Stimulated activated CD4-positive, alpha-beta T cell treated with anti-CD3 and anti-CD28 coated beads, Interleukin-2, amount 100 ng/mL, for 4 hours (primary cell): Measurements from ENCODE around the gene CCDC85A.

ENCODE experiments used
- DNase-seq: peaks from one replicate; pipeline ENCODE4 v3.0.0-alpha.2; 2020; ENCODE audit warnings: low read depth

CCDC85A gene

DNA sequence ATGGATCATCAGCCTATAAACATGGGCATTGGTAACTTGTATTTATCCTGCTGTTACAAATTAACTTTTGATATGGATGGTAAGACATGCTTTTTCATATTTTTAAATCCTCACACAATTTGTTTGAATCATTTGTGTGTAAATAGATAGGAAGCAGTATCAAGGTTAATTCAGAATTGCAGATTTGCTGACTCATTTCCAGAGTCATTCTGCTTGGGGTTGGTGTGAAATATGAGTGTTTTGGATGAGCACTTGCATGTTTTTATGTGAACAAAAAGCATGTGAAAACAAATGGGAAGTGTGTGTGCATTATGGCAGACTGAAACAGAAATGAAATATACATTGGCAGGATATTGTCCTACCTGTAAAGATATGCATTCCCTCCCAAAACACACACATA, 11.8 kb downstream of the CCDC85A start:
- DNase-seq, result no peak

- no peak for DNase-seq
Observed at GRCh38 chr2:56197816-56198215, 14.0 kb downstream of the CCDC85A start.

GRCh38 chr2:56198936-56199335, 15.1 kb downstream of the CCDC85A start:
- no peak for DNase-seq

GRCh38 chr2:56199492-56199891, 15.7 kb downstream of the CCDC85A start:
- DNase-seq, result no peak

DNA sequence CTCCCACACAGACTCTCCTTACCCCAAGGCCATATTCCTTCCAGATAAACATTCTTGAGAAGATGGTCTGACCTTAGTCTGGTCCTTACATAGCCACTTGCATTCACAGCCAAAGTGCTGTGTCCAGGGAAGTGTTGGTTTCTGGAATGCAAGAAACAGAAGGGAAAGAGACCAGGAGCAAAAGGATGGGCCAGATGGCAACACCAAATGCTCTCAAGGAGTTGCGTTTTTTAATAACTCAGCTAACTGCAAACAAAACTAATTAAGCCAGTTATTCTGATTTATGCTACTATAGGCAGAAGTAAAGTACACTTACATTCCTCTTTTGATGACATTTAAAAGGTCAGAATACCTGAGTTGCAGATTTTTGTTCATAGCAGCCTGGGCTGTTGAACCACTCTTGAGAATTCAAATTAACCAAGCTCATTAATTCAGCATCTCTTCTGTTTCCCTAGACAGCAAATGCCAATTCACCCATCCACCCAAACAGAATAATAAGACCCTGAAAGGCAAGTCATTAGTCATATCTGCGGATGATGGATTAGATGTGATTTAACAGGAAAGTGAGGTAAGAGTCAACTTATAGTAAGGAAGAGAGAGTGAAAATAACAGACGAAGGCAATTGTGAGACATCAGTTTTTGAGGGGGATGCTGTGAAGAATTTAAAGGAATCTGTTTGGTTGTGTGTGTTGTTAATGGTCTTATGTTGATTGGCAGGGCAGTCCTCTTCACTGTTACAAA, 18.8 kb downstream of the CCDC85A start:
- DNase-seq, result no peak

- no peak for DNase-seq
Observed at GRCh38 chr2:56204556-56204955, 20.8 kb downstream of the CCDC85A start.

DNA sequence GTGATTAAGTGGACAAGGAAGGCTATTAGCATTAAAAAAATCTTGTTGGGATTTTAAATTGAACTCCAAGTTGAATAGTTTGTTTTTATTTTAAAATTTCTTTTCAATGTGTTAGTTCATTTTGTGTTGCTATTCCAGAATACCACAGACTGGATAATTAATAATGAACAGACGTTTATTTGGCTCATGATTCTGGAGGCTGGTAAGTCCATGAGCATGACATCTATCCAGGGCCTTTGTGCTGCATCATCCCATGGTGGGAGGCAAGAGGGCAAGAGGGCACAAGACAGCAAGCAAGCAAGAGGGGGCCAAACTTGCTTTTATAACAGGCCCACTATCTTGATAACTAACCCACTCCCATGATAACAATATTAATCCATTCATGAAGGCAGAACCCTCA, 22.5 kb downstream of the CCDC85A start:
- no peak for DNase-seq

- DNase-seq, result no peak
Observed at GRCh38 chr2:56207760-56208159, 24.0 kb downstream of the CCDC85A start.

DNA sequence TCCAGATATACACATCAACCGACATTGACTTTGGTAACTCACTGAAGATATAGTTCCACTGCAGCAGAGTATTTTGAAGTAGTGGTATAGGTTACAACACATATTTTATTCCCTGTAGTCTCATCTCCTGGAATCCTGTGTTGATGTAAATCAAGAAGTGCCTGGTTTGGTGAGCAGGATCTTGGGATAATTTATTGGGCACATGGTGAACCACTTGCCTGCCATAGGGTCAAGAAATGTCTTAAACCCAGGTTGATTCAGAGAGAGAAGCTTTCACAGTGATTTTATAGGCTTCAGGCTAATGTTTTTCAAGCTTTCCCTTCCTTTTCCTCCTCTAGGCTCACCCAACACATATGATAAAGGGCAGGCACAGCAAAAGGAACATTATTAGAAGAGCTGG, 24.6 kb downstream of the CCDC85A start:
- no peak for DNase-seq

- DNase-seq, result no peak
Observed at GRCh38 chr2:56209701-56210100, 25.9 kb downstream of the CCDC85A start.

- no peak for DNase-seq
Observed at GRCh38 chr2:56210291-56210690, 26.5 kb downstream of the CCDC85A start.

- DNase-seq, result no peak
Observed at GRCh38 chr2:56211048-56211447, 27.3 kb downstream of the CCDC85A start.

DNA sequence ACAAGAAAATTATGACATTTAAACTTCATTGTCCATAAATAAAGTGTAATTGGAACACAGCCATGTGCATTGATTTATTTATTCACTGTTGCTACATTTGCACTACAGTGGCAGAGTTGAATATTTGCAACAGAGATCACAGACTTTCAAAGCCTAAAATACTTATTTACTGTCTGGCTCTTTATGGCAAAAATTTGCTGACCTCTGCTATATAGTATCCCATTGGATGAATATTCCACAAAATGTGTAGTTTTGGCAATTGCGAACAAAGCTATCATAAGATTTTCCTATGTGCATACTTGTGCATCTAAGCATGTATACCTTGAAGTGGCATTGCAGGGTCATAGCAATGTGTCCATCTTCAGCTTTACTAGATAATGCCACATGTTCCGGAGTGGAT, 32.1 kb downstream of the CCDC85A start:
- DNase-seq, result no peak

DNA sequence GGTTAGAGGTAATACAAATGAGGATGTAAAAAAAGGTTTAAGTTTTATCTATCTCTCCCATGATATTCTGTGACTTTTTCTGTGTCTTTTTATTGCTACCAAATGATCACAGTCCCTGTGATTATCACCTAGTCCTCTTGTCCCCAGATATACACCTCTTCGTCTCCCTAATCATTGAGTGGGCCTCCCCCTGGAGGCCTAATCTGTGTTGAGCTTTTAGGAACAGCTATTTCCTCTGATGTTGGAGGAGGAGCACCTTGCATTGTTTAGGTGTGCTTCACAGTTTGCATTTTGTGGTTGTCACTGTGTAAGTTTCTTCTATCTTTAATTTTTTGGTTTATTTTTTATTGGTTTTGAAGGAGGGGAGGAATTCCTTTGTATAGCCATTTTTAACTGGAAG, 33.3 kb downstream of the CCDC85A start:
- DNase-seq, result no peak

GRCh38 chr2:56222481-56222880, 38.7 kb downstream of the CCDC85A start:
- DNase-seq, result no peak

DNA sequence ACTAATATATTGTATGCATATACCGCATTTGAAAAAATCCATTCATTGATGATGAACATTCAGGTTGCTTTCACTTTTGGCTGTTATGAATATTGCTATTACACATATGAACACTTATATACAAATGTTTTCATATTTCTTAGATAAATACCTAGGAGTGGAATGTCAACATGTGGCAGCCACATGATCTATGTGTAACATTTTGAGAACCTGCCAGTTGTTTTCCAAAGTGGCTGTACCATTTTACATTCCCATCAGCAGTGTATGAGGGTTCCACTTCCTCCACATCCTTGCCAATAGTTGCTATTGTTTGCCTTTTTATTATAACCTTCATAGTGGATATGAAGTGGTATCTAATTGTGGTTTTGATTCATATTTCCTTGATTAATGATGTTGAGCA, 40.5 kb downstream of the CCDC85A start:
- DNase-seq, result no peak

- DNase-seq, result no peak
Observed at GRCh38 chr2:56227811-56228210, 44.0 kb downstream of the CCDC85A start.

DNA sequence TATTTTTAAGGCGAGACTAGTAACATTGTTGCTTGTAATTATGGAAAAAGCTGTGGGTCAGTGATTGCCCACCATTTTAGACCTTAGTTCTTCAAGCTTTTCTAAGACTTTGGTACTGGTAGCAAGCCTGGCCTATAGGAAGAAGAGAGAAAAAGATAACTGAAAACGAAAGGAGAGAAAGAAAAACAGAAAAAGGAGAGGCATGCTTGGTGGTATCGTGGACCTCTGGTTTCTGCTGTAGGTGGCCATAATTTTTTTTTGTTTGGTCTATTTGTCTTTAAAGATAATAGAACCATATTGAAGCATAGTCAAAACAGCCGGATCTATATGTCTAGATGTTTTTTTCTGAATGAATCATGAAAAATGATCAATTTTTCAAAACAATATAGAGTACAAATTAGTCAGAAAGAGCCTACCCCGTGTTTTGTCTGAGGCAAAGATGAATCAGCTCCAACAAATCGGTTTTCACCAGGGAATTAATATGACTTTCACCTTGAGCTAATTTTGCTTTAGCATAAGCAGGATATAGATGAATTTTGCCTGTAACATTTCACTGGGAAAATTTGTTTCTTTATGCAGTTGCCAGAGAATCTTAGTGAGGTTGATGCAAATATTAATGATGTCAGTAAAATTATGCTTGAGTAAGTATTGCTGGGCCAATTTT, 45.7 kb downstream of the CCDC85A start:
- DNase-seq, result no peak

GRCh38 chr2:56230156-56230555, 46.4 kb downstream of the CCDC85A start:
- DNase-seq, result no peak

- no peak for DNase-seq
Observed at GRCh38 chr2:56231361-56231760, 47.6 kb downstream of the CCDC85A start.

GRCh38 chr2:56232912-56233311, 49.1 kb downstream of the CCDC85A start:
- no peak for DNase-seq

GRCh38 chr2:56234241-56234640, 50.5 kb downstream of the CCDC85A start:
- no peak for DNase-seq

DNA sequence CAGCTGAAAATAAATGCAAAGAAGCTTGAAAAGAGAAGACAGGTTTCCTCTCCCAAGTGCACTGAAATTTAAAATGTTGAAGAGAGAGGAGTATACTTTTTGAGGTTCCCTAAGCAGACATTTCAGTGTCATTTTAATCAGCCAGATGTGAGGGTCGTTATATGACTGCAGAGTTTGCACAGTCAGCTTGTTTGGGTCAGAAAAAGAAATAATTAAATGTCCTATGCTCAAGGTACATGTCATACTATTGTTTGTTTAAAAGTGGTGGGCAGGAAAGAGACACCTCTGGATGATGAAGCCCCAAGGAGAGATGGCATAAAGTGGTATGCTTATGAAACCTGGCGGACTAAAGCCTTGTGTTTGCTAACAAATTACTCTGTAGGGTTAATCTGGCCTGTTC, 55.2 kb downstream of the CCDC85A start:
- DNase-seq, result no peak

DNA sequence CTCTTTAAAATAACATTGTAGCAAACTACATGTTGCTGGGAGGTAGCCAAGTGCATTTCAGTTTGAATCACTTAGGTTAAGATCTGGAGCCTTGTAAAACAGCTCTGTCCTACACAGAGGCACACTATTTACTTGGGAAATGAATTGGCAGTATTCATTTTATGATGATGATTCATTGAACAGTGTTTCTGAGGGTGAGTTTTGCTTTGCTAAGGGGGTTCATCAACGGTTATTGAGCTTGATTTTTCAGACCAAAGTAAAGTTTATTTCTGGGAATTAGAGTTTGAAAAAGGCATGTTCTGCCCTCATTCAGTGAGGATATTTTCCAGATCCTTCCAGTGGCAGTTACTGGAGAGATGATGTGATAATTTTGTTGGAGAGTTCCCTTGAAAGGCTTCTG, 55.6 kb downstream of the CCDC85A start:
- DNase-seq, result no peak
